ENCODE data around the gene MRPL50. TPM values are rescaled to one million over a fixed set of nuclear protein-coding genes. Genes with fewer than 3 reads are reported as not detected.

MRPL50 gene
- total RNA-seq, 1 experiment from 2014 or later: 20.0 TPM

- no peak for TF ChIP-seq CTCF (conservative IDR thresholded peaks at IDR 0.05)
- Mint-ChIP-seq H3K4me1 (peaks cover 5 to 16% of the 10 kb centered on the region in 2 experiments; a peak in 3 of 4 replicates), H3K27me3 (ENCODE audit: low read depth) (no peaks in the 10 kb centered on the region), H3K36me3 (ENCODE audit: insufficient read depth in 1 of 3, low read depth in 3 of 3) (peaks cover 62 to 83% (median 82%) of the 10 kb centered on the region in 3 experiments), H3K27ac (no peak overlapping the region), H3K4me3 (no peak overlapping the region), H3K9me3 (peaks cover 24 to 42% of the 10 kb centered on the region in 2 experiments)
- Histone ChIP-seq H3K27ac (ENCODE audit: insufficient read length, low read depth, low read length) (no peak overlapping the region), H4K20me1 (ENCODE audit: control insufficient read depth, insufficient read depth, insufficient read length) (no peaks in the 10 kb centered on the region), H3K4me1 (ENCODE audit: insufficient read depth, low read length) (no peaks in the 10 kb centered on the region), H4K5ac (ENCODE audit: insufficient read length, low read depth, low read length) (no peak overlapping the region), H2AK5ac (ENCODE audit: insufficient read length, low read length) (no peak overlapping the region), H3T11ph (ENCODE audit: low read length) (no peak overlapping the region), H2BK20ac (ENCODE audit: low read depth, low read length, poor library complexity, severe bottlenecking) (no peak overlapping the region), H3K56ac (ENCODE audit: insufficient read length, low read depth, low read length) (no peak overlapping the region), H2BK5ac (ENCODE audit: insufficient read length, low read length) (no peak overlapping the region), H3K18ac (ENCODE audit: insufficient read length, low read depth, low read length) (no peak overlapping the region), H3K27me3 (ENCODE audit: insufficient read depth, low read length) (no peaks in the 10 kb centered on the region), H4K91ac (ENCODE audit: insufficient read length, low read depth, low read length) (no peak overlapping the region), H3K23ac (ENCODE audit: insufficient read length, low read depth, low read length) (no peak overlapping the region), H2BK15ac (ENCODE audit: low read depth, low read length) (no peak overlapping the region), H2AFZ (ENCODE audit: low read length) (no peak overlapping the region), H3K79me1 (ENCODE audit: insufficient read depth, low read depth, low read length, poor library complexity, severe bottlenecking) (peaks cover 3% of the 10 kb centered on the region), H2BK120ac (ENCODE audit: low read depth, low read length, poor library complexity, severe bottlenecking) (no peak overlapping the region), H3K9ac (ENCODE audit: extremely low read depth, insufficient read length, low read length) (no peak overlapping the region), H3K79me2 (ENCODE audit: insufficient read depth, low read length) (peaks cover 38% of the 10 kb centered on the region; the same call in 1 of the 2 replicates), H3K23me2 (ENCODE audit: insufficient read length, low read depth, low read length, poor library complexity, severe bottlenecking) (no peaks in the 10 kb centered on the region), H3K9me3 (ENCODE audit: control insufficient read depth, low read depth, low read length) (no peaks in the 10 kb centered on the region), H3K4ac (ENCODE audit: low read depth, low read length) (no peak overlapping the region), H3K14ac (ENCODE audit: insufficient read depth, low read length) (no peak overlapping the region), H2BK12ac (ENCODE audit: insufficient read length, low read depth, low read length) (no peak overlapping the region), H4K8ac (replicated peaks; ENCODE audit: insufficient read length, low read depth, low read length) (no peak overlapping the region), H3K4me2 (ENCODE audit: insufficient read depth, insufficient read length, low read length) (no peak overlapping the region)
- no CpG with 5 or more reads among the region's 3 CpGs for WGBS (ENCODE audit: extremely low coverage, insufficient read length, low lambda C conversion rate)
- DNase-seq: no peak
Observed at GRCh38 chr9:101393135-101393534, 5.3 kb downstream of the MRPL50 start.

All from H9 (cell line).